ENCODE results near the gene SLC12A7. TPM values are rescaled to one million over a fixed set of nuclear protein-coding genes. Genes with fewer than 3 reads are reported as not detected.

The SLC12A7 gene
- total RNA-seq, 6 experiments from 2014 or later, result 0.07 to 0.09 (median 0.09) TPM; not detected in 3

- no peaks in the 10 kb centered on the region for H3K36me3 Mint-ChIP-seq (ENCODE audit: low read depth)
- DNase-seq, result no peak
- no peak overlapping the region for H3K4me3 Mint-ChIP-seq
- H3K27me3 Mint-ChIP-seq (ENCODE audit: insufficient read depth), result peaks cover 25% of the 10 kb centered on the region
- H3K27ac Mint-ChIP-seq, result no peak overlapping the region
- H3K4me1 Mint-ChIP-seq (ENCODE audit: low read depth), result no peaks in the 10 kb centered on the region
- H3K9me3 Mint-ChIP-seq, result no peaks in the 10 kb centered on the region
- TF ChIP-seq CTCF (IDR thresholded peaks at IDR 0.05), result no peak
Observed at GRCh38 chr5:1152156-1152555, 40.3 kb upstream of the SLC12A7 start.

DNA sequence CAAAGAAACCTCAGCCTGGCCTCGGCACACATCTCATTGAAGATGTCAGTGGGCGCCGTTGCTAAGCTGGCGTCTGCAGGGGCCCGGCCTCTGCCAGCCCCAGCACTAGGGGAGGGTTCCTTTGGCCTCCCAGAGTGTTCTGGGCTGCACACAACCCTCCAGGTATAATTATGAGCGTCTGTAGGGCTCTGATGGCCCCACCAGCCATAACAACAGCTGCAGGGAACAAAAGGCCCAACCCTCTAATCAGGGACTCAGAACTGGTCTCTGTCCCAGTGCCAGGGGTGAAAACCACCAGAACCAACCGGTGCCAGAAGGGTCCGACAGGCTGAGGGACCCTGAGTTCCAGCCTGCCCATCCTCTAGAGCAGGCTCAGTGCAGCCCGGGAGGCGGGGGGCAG, 39.5 kb upstream of the SLC12A7 start:
- H3K27ac Mint-ChIP-seq, result no peak overlapping the region
- no peaks in the 10 kb centered on the region for H3K9me3 Mint-ChIP-seq
- H3K36me3 Mint-ChIP-seq (ENCODE audit: low read depth), result no peaks in the 10 kb centered on the region
- peaks cover 25% of the 10 kb centered on the region for H3K27me3 Mint-ChIP-seq (ENCODE audit: insufficient read depth)
- H3K4me1 Mint-ChIP-seq (ENCODE audit: low read depth), result no peaks in the 10 kb centered on the region
- no peak overlapping the region for H3K4me3 Mint-ChIP-seq
- no peak for TF ChIP-seq CTCF (IDR thresholded peaks at IDR 0.05)
- no peak for DNase-seq

- H3K9me3 Mint-ChIP-seq, result no peaks in the 10 kb centered on the region
- no peak for TF ChIP-seq CTCF (IDR thresholded peaks at IDR 0.05)
- no peak for DNase-seq
- H3K4me3 Mint-ChIP-seq, result no peak overlapping the region
- no peak overlapping the region for H3K27ac Mint-ChIP-seq
- H3K27me3 Mint-ChIP-seq (ENCODE audit: insufficient read depth), result peaks cover 25% of the 10 kb centered on the region
- no peaks in the 10 kb centered on the region for H3K4me1 Mint-ChIP-seq (ENCODE audit: low read depth)
- H3K36me3 Mint-ChIP-seq (ENCODE audit: low read depth), result no peaks in the 10 kb centered on the region
Observed at GRCh38 chr5:1150866-1151265, 39.0 kb upstream of the SLC12A7 start.

- Mint-ChIP-seq H3K36me3 (ENCODE audit: low read depth) (no peaks in the 10 kb centered on the region), H3K27me3 (ENCODE audit: insufficient read depth) (peaks cover 18% of the 10 kb centered on the region), H3K4me3 (no peak overlapping the region), H3K4me1 (ENCODE audit: low read depth) (no peaks in the 10 kb centered on the region), H3K27ac (no peak overlapping the region), H3K9me3 (no peaks in the 10 kb centered on the region)
- DNase-seq, result no peak
- TF ChIP-seq CTCF (IDR thresholded peaks at IDR 0.05), result no peak
Observed at GRCh38 chr5:1144638-1145396, 33.0 kb upstream of the SLC12A7 start.

DNA sequence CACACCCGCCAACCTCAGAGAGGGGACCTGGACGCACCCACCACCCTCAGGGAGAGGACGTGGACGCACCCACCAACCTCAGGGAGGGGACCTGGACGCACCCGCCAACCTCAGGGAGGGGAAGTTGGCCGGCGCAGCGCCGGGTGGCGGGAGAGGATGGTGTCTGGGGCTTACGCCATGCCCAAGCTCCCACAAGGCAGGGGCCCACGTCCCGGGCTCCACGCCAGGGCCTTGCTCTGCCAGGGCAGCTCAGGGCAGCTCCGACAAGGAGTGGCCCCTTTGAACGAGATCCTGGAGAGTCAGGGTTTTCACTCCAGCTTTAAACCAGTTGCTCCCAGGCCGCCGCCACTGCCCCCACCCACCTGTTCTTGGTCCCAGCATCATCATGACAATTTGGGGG, 32.2 kb upstream of the SLC12A7 start:
- no peaks in the 10 kb centered on the region for H3K4me1 Mint-ChIP-seq (ENCODE audit: low read depth)
- H3K36me3 Mint-ChIP-seq (ENCODE audit: low read depth), result no peaks in the 10 kb centered on the region
- no peak for TF ChIP-seq CTCF (IDR thresholded peaks at IDR 0.05)
- H3K4me3 Mint-ChIP-seq, result no peak overlapping the region
- no peaks in the 10 kb centered on the region for H3K9me3 Mint-ChIP-seq
- H3K27ac Mint-ChIP-seq, result no peak overlapping the region
- DNase-seq, result no peak
- H3K27me3 Mint-ChIP-seq (ENCODE audit: insufficient read depth), result peaks cover 18% of the 10 kb centered on the region

- DNase-seq, result no peak
- Mint-ChIP-seq H3K4me1 (ENCODE audit: low read depth) (no peaks in the 10 kb centered on the region), H3K9me3 (no peaks in the 10 kb centered on the region), H3K27ac (no peak overlapping the region), H3K36me3 (ENCODE audit: low read depth) (no peaks in the 10 kb centered on the region), H3K27me3 (ENCODE audit: insufficient read depth) (peaks cover 13% of the 10 kb centered on the region), H3K4me3 (no peak overlapping the region)
- TF ChIP-seq CTCF (IDR thresholded peaks at IDR 0.05), result no peak
Observed at GRCh38 chr5:1143670-1143951, 31.7 kb upstream of the SLC12A7 start.

Data from HFFc6 (cell line).